Esophagus muscularis mucosa (tissue), 3 donors: ENCODE measurements around the gene PCDHA10.

Experiments used
- CTCF ChIP-seq, 3 experiments: fragments of 200-600 bp in 2 of 3; fragments of 450-650 bp in 1 of 3; sonication (generic) in 2 of 3; IDR thresholded peaks; one replicate each; pipeline ENCODE4 v1.5.1; 2017 to 2019; ENCODE audit warnings: antibody characterized with exemption in 3 of 3, mild to moderate bottlenecking in 2 of 3, moderate library complexity in 1 of 3
- POLR2A ChIP-seq: fragments of 450-650 bp; IDR thresholded peaks from one replicate; pipeline ENCODE4 v1.6.1; 2017; ENCODE audit warnings: antibody characterized with exemption, moderate library complexity, mild to moderate bottlenecking, low read depth

- TF ChIP-seq CTCF (IDR thresholded peaks at IDR 0.05) (no peak), POLR2A (no peak)
Observed at GRCh38 chr5:140883927-140884697, 28.4 kb downstream of the PCDHA10 start.
